Kidney (tissue), 14 donors: Measurements from ENCODE around the gene AKR1B1. TPM values are rescaled to one million over a fixed set of nuclear protein-coding genes. Genes with fewer than 3 reads are reported as not detected.

Experiments
- DNase-seq, 5 donors: peaks; one replicate each; pipeline ENCODE4 v3.0.0-alpha.2; 2013 to 2020
- FAIRE-seq: peaks from 2 replicates; lab custom pipeline; 2012; peaks lifted over from hg19 to GRCh38; lab: Jason Lieb, UNC
- H3K27ac ChIP-seq, 2 donors: one replicate each; pipeline ENCODE4 v1.7.0; 2013; ENCODE audit warnings: low read depth in 2 of 2, low read length in 2 of 2, inconsistent platforms in 1 of 2
- H3K27me3 ChIP-seq: one replicate; pipeline ENCODE4 v1.7.1; 2013; ENCODE audit warnings: low read length, inconsistent platforms; ENCODE audit not compliant: control insufficient read depth, insufficient read depth
- H3K36me3 ChIP-seq, 3 donors: one replicate each; pipeline versions ENCODE4 v1.7.0 to v1.7.1; 2013; ENCODE audit warnings: low read length in 3 of 3, control low read depth in 1 of 3, inconsistent platforms in 1 of 3; ENCODE audit not compliant: insufficient read depth in 3 of 3, control insufficient read depth in 2 of 3
- H3K4me1 ChIP-seq, 3 donors: one replicate each; pipeline versions ENCODE4 v1.7.0 to v1.7.1; 2013; ENCODE audit warnings: low read length in 3 of 3, inconsistent platforms in 1 of 3, low read depth in 1 of 3; ENCODE audit not compliant: control insufficient read depth in 2 of 3, insufficient read depth in 2 of 3
- H3K4me3 ChIP-seq, 3 donors: one replicate each; pipeline versions ENCODE4 v1.7.0 to v1.8.1; 2013; ENCODE audit warnings: low read length in 3 of 3, control low read depth in 1 of 3, inconsistent platforms in 1 of 3
- H3K9ac ChIP-seq, 3 donors: one replicate each; pipeline versions ENCODE4 v1.7.0 to v1.7.1; 2013; ENCODE audit warnings: low read length in 3 of 3, control low read depth in 1 of 3, inconsistent platforms in 1 of 3
- H3K9me3 ChIP-seq, 3 donors: one replicate each; pipeline versions ENCODE4 v1.7.0 to v1.7.1; 2013; ENCODE audit warnings: low read length in 3 of 3, control low read depth in 1 of 3, inconsistent platforms in 1 of 3; ENCODE audit not compliant: control insufficient read depth in 2 of 3, insufficient read depth in 1 of 3
- CTCF ChIP-seq: IDR thresholded peaks from 3 replicates; pipeline ENCODE4 v1.5.1; 2012; ENCODE audit warnings: mild to moderate bottlenecking, moderate library complexity, borderline replicate concordance; ENCODE audit not compliant: insufficient read depth; ENCODE audit errors: extremely low read depth
- intact Hi-C: fragments of 100-400 bp; cut with DNase I; formaldehyde crosslinking; loops from one replicate; pipeline ENCODE4 v1.11.1; 2022
- polyA plus RNA-seq: library from polyadenylated mRNA; stranded (reverse); fragments of 350-450 nt; fragmentation: Illumina TruSeq; extraction: RNeasy Lipid Tissue Mini Kit (QIAGEN cat#74804); gene quantifications from one replicate; pipeline ENCODE4 v1.2.3, GENCODE V29; 2014; ENCODE audit warnings: low read depth, low replicate concordance; ENCODE audit not compliant: insufficient read depth
- total RNA-seq: library from RNA; stranded (reverse); fragmentation: NEBNext Ultra II Directional; extraction: Animal tissue kit (Norgen Biotek cat#: 25700); gene quantifications from one replicate; pipeline ENCODE4 v1.2.1, GENCODE V29; 2021
- donor health status: control.
- donor health status: control.
- donor health status: control.
- donor health status: control.
- donor health status: control.
- donor health status: DM: yes; HTN: yes; CAD: no.
- donor health status: Normal renal cell carcinoma (clear cell type).

Gene AKR1B1
- total and polyA plus RNA-seq, 2 donors from 2014 or later: 93.8 to 183 TPM

GRCh38 chr7:134433430-134433829, 25.5 kb downstream of the AKR1B1 start:
- Histone ChIP-seq H3K27ac (no peak overlapping the region), H3K4me3 (no peak overlapping the region), H3K36me3 (no peaks in the 10 kb centered on the region), H3K4me1 (peaks cover 0 to 3% (median 0%) of the 10 kb centered on the region in 3 donors), H3K27me3 (no peaks in the 10 kb centered on the region), H3K9me3 (peaks cover 0 to under 1% (median 0%) of the 10 kb centered on the region in 3 donors), H3K9ac (no peak overlapping the region)
- intact Hi-C loops: no loop called here
- DNase-seq: no peak
- no peak for FAIRE-seq
- no peak for TF ChIP-seq CTCF

- peaks cover 0 to 3% (median 0%) of the 10 kb centered on the region in 3 donors for H3K4me1 ChIP-seq
- intact Hi-C loops: no loop called here
- peak; percentile 19 for FAIRE-seq
Observed at GRCh38 chr7:134432296-134433152, 26.4 kb downstream of the AKR1B1 start.

GRCh38 chr7:134431815-134432214, 27.1 kb downstream of the AKR1B1 start:
- DNase-seq: peak in 1 of 5 donors; percentile 49
- no peak for FAIRE-seq
- Histone ChIP-seq H3K4me1 (peaks cover 0 to 3% (median 0%) of the 10 kb centered on the region in 3 donors), H3K36me3 (no peaks in the 10 kb centered on the region), H3K9me3 (no peaks in the 10 kb centered on the region), H3K27me3 (no peaks in the 10 kb centered on the region), H3K9ac (no peak overlapping the region), H3K4me3 (peak overlapping the region in 1 of 3 donors; percentile 62), H3K27ac (no peak overlapping the region)
- intact Hi-C loops: no loop called here
- TF ChIP-seq CTCF: no peak

More at GRCh38 chr7:134432296-134433152, 26.4 kb downstream of the AKR1B1 start:
- Histone ChIP-seq H3K9me3 (no peaks in the 10 kb centered on the region), H3K27me3 (no peaks in the 10 kb centered on the region), H3K9ac (peak overlapping the region in 1 of 3 donors; percentile 64), H3K4me3 (peak overlapping the region; percentile 31 to 62 (median 62)), H3K36me3 (no peaks in the 10 kb centered on the region), H3K27ac (peak overlapping the region; percentile 39 to 73)
- peak; percentile 88 to 96 (median 93) for DNase-seq
- TF ChIP-seq CTCF: peak; percentile 85
